Kidney epithelial cell (primary cell): Measurements from ENCODE around the gene GLTP. TPM values are rescaled to one million over a fixed set of nuclear protein-coding genes. Genes with fewer than 3 reads are reported as not detected.
A peak's percentile ranks its signal among the peaks of the same experiment; 100 is the strongest.
"Not testable (repeated sequence)": the region's sequence is repeated elsewhere in the genome, so short reads cannot be mapped to it uniquely, and the experiment has no call there.

ENCODE experiments used
- DNase-seq: peaks from one replicate; pipeline ENCODE4 v3.0.0-alpha.2; 2010; ENCODE audit warnings: low read depth
- H3K27me3 ChIP-seq: 2 replicates; pipeline ENCODE4 v1.6.0; 2011; ENCODE audit warnings: low read length; ENCODE audit not compliant: control insufficient read depth, insufficient read depth
- H3K36me3 ChIP-seq: 2 replicates; pipeline ENCODE4 v1.5.1; 2011; ENCODE audit warnings: low read length; ENCODE audit not compliant: control insufficient read depth, insufficient read depth
- H3K4me3 ChIP-seq: 2 replicates; pipeline ENCODE4 v1.5.1; 2011; ENCODE audit warnings: low read depth, mild to moderate bottlenecking, control low read depth, low read length
- CTCF ChIP-seq: IDR thresholded peaks from 2 replicates; pipeline ENCODE4 v1.5.1; 2011; ENCODE audit warnings: mild to moderate bottlenecking, moderate library complexity, low read length, control low read depth, inconsistent platforms; ENCODE audit not compliant: insufficient read depth, poor library complexity, severe bottlenecking
- total RNA-seq: library from RNA; depleted of rRNA; stranded (reverse); fragments of >200 nt; gene quantifications from 2 replicates; pipeline ENCODE4 v1.2.3, GENCODE V29; 2015

Gene GLTP
- total RNA-seq, 1 donor from 2014 or later = 48.4 TPM

DNA sequence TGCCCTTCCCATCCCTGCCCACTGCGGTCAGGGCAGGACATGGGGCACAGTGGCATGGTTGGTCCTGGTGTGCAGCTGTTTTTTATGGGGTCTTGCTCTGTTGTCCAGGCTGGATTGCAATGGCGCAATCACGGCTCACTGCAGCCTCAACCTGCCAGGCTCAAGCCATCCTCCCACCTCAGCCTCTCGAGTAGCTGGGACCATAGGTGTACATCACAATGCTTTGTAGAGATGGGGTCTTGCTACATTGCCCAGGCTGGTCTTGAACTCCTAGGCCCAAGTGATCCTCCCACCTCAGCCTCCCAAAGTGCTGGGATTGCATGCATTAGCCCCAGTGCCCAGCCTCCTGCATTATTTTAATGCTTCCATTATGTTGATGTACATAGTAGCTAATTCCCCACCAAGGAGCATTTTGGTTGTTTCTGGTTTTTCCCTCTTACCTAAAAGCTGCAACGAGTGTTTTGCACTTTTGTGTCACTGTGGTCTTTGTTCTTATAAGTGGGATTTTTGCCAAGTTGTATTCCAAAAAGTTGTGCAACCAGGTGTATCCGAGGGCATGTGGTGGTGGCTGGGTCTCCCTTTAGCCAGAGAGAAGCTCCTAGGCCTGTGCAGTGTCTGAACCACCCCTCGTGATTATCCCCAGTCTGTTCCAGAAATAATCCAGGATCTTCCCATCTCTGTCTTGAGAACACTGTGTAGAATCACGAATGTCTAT, 30.1 kb upstream of the GLTP start:
- Histone ChIP-seq H3K36me3 (peaks cover 2% of the 10 kb centered on the region), H3K4me3 (no peak overlapping the region), H3K27me3 (no peaks in the 10 kb centered on the region)
- no peak for TF ChIP-seq CTCF
- no peak for DNase-seq

- Histone ChIP-seq H3K36me3 (no peaks in the 10 kb centered on the region), H3K4me3 (no peak overlapping the region)
These were observed 25.0 kb upstream of the GLTP start for GRCh38 chr12:109905301-109905700.

GRCh38 chr12:109902891-109903418, 22.6 kb upstream of the GLTP start:
- Histone ChIP-seq H3K4me3 (no peak overlapping the region), H3K27me3 (no peaks in the 10 kb centered on the region), H3K36me3 (no peaks in the 10 kb centered on the region)
- no peak for DNase-seq
- no peak for TF ChIP-seq CTCF

More at GRCh38 chr12:109905301-109905700, 25.0 kb upstream of the GLTP start:
- TF ChIP-seq CTCF = no peak
- H3K27me3 ChIP-seq = no peaks in the 10 kb centered on the region
- DNase-seq = no peak

GRCh38 chr12:109900752-109901580, 20.6 kb upstream of the GLTP start:
- no peak for TF ChIP-seq CTCF
- no peaks in the 10 kb centered on the region for H3K27me3 ChIP-seq
- no peaks in the 10 kb centered on the region for H3K36me3 ChIP-seq
- DNase-seq = no peak
- peak overlapping the region; percentile 62 for H3K4me3 ChIP-seq

DNA sequence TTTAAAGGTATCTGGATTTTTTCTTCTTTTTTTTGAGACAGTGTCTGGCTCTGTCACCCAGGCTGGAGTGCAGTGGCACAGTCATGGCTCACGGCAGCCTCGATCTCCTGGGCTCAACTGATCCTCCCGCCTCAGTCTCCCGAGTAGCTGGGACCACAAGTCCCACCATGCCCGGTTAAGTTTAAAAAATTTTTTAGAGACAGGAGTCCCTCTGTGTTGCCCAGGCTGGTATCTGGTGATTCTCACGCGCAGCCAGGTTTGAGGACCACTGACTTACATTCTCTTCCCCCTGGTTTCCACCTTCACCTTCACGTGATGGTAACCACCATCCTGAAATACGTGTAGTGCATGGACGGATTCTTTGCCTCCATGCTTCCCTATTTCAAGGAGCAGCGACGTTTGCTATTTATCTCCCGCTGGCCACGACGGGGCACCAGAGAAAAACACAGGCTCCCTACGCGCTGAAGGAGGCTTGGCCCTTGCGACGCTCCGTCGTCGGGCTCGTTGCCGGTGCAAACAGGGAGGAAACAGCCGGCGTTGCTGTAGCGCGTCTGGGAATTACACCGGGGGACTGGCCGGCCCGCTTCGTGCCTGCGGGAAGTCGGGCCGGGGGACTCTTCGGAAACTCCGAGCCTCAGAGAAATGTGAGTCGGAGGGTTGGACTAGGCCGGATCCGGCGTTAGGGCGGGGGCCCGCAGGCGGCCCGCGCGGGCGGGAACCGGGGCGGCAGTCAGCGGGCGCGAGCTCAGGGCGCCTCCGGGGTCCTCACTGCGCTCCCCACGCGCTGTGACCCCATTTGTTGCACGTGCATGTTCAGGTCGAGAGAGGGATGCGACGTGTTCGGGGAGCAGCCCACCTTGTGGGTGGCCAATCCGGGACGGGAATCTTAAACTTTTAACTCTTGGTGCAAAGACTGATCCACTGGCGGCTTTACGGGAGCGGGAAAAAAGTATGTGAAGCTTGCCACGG, 19.7 kb upstream of the GLTP start, which contains the start of gene TCHP:
Gene TCHP (plus strand): TSS at position 492 of the 969 bp plus-strand sequence. CDS start 2,753 bp downstream, outside the sequence.
- peak within 1 kb of the TSS; percentile 62 for H3K4me3 ChIP-seq
- no peaks in the 10 kb centered on the region for H3K36me3 ChIP-seq
- TF ChIP-seq CTCF = peak; percentile 45
- peak; percentile 64 for DNase-seq
- no peaks in the 10 kb centered on the region for H3K27me3 ChIP-seq

DNA sequence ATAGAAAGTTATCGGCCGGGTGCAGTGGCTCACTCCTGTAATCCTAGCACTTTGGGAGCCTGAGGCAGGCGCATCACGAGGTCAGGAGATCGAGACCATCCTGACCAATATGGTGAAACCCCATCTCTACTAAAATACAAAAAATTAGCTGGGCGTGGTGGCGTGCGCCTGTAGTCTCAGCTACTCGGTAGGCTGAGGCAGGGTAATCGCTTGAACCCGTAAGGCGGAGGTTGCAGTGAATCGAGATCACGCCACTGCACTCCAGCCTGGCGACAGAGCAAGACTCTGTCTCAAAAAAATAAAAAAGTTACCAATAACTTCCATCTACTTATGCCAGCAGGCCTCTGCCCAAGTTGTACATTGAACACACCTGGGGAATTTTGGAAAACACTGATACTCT, 19.0 kb upstream of the GLTP start:
- H3K36me3 ChIP-seq = not testable (repeated sequence)

More for the DNA sequence above, 19.0 kb upstream of the GLTP start:
- H3K4me3 ChIP-seq = peak overlapping the region; percentile 62
- not testable (repeated sequence) for H3K27me3 ChIP-seq, DNase-seq
